Hepatocyte (in vitro differentiated cells): ENCODE measurements around the gene RMDN2.

ENCODE experiments used
- EZH2 ChIP-seq: fragments of 200-600 bp; sonication (generic); IDR thresholded peaks from 2 replicates; pipeline ENCODE4 v1.6.1; 2016; ENCODE audit warnings: antibody characterized with exemption, mild to moderate bottlenecking, borderline replicate concordance
- EZH2phosphoT487 ChIP-seq: fragments of 200-600 bp; sonication (generic); IDR thresholded peaks from one replicate; pipeline ENCODE4 v1.6.1; 2018; ENCODE audit warnings: antibody characterized with exemption, mild to moderate bottlenecking, low read depth, moderate library complexity; ENCODE audit not compliant: unreplicated experiment, severe bottlenecking

- TF ChIP-seq EZH2 (no peak), EZH2phosphoT487 (no peak)
Observed at GRCh38 chr2:37928377-37928776, 3.3 kb downstream of the RMDN2 start.
